Muscle of arm (tissue), 12 donors: ENCODE results near the gene SH3GL1. TPM values are rescaled to one million over a fixed set of nuclear protein-coding genes. Genes with fewer than 3 reads are reported as not detected.

Experiments
- DNase-seq: peaks from one replicate; pipeline ENCODE4 v3.0.0-alpha.2; 2013
- polyA plus RNA-seq, 12 donors: library from polyadenylated mRNA; unstranded; fragments of 120-200 nt; gene quantifications; one replicate each; pipeline ENCODE4 v1.2.1, GENCODE V29; 2013; ENCODE audit not compliant: insufficient read length in 12 of 12

Gene SH3GL1
- polyA plus RNA-seq, 12 donors = 41.2 to 79.6 (median 56.0) TPM; not detected in 1

GRCh38 chr19:4402171-4403004 is 2.0 kb upstream of the SH3GL1 start, which contains the start of gene CHAF1A:
Gene CHAF1A (plus strand): TSS chr19:4402640. CDS start chr19:4402763, 123 bp downstream.
- peak; percentile 99 for DNase-seq

DNA sequence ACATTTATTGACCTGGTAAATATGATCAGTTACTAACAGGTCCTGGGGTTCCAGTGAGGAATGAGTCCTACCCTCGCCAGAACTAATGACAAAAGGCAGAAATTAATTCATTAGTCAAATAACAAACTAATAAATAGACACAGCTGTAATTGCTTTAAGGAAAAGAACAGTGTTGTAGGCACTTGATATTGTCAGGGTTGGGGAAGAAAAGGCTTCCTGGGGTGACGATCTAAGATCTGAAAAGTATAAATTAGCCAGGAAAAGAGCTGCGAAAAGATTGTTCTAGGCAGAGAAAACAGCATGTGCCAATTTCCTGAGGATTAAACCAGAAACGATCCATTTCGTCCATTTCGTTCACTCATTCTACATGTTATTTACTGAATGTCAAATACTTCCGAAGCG is 1.4 kb upstream of the SH3GL1 start:
- no peak for DNase-seq

GRCh38 chr19:4399812-4400134 is 574 bp downstream of the SH3GL1 start:
- no peak for DNase-seq

GRCh38 chr19:4396949-4397783 is 3.2 kb downstream of the SH3GL1 start:
- DNase-seq = no peak

DNA sequence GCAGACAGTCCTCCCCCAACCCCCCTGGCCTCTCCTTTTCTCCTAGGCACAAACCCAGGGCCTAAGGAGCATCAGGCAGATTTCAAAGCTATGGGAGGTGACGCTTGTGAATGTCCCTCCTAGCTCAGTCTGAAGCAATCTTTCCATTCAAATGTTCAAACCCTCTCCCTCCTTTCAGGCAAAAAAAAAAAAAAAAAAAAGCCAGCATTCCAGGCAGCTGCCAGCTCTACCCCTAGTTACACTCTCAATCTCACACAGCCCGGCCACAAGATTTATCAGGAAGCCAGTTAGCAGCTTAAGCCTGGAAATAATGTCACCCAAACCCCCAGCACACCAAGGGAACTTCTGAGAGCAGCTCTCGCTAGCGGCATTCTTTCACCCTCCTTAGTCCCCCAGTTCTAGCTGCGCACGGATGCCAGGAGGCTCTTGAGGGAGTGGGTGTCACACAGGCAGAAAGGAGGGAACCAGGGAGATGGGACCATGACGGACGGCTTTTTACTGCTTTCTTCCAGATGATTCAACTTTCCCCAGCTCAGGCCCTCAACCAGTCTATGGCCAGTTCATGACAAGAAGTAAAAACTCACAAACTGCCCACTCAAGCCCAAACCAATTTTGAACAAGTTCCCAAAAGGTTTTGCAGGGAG is 6.3 kb downstream of the SH3GL1 start:
- no peak for DNase-seq

DNA sequence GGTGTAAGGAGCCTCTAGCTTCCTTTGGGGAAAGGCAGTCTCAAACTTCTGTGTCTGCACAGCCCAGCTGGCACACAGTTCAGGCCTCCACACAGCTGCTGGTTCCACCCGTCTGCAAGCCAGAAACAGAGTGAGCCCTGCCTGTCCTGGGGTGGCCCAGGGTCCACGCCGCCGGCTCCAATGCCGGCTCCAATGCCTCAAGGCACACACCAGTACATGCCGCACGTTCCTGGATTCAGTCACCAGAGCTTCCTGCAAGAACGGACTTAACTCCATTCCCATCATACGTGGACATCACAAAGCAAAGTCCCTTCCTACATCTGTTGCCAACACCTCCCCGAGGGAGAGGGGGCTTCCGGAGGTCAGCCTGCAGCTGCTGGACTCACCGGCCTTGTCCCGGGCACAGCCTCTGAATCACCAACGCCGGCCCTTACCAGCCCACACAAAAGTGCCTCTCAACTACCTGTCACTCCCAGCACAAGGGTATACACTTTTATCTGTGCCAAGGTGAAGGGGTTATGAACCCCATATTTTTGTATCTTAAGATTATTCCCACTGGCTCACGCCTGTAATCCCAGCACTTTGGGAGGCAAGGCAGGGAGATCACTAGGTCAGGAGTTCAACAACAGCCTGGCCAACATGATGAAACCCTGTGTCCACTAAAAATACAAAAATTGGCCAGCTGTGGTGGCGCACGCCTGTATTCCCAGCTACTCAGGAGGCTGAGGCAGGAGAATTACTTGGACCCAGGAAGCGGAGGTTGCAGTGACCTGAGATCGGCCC is 8.5 kb downstream of the SH3GL1 start:
- DNase-seq = no peak

DNA sequence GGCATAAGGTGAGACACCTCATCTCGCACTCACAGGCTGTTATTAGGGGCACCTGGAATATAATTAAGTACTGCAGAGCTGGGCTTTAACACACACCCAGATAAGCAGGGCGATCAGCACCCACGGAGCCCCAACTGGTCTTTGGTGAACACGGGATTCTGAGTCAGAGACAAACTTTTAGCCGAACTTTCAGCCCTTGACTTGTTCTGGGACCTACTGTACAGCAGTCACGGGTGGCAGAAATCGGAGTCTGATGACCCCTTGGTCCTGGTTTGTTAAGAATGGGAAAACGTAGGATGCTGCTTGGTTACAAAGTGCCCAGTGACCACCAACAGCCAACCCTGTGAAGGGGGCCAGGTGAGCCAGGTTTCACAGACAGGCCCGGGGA is 9.0 kb downstream of the SH3GL1 start:
- no peak for DNase-seq

DNA sequence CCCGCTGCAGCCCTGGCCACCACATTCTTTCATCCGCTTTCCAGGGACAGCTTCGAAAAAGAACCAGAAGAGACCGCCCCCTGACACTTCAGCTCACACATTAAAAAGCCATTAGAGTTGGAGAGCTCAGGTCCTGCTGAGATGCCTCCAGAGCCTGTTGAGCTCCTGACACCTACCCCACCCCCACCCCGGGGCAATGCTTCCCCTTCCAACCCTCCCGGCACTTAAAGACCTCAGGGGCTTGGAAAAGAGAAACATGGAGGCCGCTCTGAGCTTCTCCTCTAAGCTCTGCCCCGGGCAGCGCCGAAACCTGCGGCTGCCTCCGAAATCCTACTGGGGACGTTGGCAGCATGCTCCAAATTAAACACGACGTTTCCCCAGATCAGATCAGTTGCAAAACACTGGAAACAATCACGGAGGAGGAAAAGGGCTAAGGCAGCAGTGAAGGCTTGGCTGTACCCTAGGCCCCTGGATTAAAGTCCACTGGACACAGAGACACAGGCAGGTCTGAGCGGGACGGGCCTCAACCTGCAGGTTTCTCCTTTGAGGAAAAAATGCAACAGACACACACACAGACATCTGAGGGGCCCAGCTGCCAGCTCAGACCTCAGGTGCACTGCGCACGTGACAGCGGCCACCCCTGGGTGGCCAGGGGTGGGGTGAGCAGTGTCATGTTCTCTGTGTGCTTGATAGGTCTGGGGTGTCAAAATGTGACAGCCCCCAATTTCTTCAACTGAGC is 9.6 kb downstream of the SH3GL1 start:
- DNase-seq = no peak

GRCh38 chr19:4390017-4390566 is 10.3 kb downstream of the SH3GL1 start:
- DNase-seq = no peak

DNA sequence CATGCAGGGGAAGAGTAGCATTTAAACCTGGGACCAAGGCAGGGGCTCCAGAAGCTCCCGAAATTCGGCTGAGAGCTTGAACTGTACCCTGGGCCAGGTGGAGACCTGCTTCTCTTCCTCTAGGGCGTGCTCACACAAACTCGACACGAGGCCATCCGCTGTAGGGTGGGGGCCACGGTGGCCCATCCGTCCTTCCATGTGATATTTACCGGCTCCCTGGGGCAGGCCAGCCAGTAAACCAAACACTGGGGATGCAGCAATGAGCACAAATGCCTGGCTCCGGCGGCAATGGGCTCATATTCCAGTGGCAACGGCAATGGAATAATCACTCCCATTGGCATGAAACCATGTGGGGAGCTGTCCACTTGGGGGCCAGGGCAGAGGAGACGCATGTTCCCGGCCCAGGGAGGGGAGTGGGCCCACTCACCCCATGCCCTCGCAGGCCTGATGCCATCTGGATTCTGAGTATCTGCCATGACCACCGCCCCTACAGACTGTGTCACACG is 10.8 kb downstream of the SH3GL1 start:
- no peak for DNase-seq

GRCh38 chr19:4389064-4389375 is 11.3 kb downstream of the SH3GL1 start:
- DNase-seq = no peak

DNA sequence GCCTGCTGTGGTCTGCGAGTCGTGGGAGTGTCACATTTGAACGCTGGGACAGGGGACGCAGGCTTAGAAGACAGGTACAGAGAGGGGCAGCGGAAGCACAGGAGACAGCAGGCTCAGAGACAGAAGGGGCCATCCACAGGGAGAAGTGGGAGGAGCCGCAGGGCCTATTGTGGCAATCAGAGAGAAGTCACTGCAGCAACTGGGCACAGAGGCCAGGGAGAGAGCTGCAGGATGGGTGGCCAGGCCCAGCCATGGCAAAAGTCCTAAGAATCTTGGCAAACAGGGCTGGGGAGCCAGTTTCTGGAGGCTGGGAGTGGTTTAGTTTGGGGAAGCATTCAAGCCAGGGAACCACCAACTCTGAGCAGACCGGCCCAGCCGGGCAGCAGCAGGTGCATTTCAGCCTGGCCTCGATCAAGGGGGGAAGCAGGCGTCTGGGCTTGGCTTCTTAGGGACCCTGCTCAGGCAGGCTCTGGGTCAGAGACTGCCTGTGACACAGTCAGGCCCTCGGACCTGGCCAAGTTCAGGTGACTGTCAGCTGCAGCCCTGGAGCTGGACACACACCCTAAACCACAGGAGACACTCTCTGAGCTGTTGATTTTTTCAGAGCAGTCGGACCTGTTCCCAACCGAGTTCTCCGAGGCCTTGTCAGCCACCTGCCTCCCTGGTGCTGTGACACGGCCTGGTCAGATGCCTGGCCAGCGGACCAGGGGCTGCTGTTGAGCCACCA is 11.8 kb downstream of the SH3GL1 start:
- DNase-seq = no peak

- DNase-seq = no peak
Observed at GRCh38 chr19:4386041-4386782, 14.1 kb downstream of the SH3GL1 start.

GRCh38 chr19:4385291-4386040 is 14.9 kb downstream of the SH3GL1 start:
- DNase-seq = no peak

DNA sequence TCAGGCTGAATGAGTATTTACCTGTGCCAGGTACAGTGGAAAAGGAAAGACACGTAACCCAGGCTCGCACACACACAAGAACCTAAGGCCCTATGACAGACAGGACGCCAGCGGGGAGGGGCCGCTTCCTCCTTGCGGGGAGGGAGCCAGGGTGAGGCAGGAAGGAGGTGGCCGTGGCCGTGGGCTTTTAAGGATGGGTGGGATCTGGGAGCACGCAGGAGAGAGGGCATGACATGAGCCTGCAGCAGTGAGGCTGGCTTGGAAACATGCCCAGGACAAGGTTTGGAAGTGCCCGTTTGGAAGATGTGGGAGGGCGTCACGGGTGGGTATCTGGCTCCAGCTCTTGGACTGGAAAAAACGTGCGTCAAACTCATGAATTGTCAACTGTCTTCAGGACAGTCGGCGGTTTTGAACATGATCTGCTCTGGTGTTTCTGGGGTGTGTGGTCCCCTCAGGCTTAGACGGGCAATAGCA is 20.1 kb downstream of the SH3GL1 start:
- no peak for DNase-seq

DNA sequence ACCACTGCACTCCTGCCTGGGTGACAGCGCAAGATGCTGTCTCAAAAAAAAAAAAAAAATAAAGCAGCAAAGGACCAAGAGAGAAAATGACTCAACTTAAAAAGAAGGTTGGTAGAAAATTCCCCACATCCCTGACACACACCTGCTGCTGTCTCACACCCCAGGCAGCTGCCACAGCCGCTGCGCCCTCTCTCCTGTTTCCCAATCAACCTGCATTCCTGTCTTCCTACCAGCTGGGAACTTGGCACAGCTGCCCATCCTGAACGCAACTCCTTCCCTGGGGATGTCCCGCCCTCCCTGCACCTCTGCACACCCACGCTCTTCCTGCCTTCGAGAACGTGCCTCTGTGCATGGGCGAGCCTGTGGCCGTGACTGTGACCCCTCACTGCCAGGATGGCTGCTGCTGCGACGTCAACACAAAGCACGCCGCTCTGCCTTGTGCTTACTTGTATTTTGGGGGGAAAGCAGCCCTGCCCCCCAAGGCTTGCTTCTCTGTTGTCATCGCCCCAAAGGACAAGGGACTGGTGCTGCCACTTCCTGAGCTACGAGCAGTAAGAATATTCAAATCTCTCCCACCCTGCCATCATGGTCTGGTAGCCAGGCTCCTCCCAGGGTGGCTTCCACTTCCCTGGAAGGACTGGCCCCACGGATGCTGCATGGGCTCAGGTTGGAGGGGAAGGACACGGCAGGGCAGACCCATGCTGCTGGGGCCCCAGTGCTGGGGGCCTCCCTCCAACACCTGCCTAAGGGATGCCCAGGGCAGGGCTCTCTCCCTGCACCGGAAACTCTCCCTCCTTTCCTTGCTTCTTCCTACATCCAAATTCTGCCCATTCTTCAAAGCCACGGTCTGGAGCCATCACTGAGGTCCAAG is 20.7 kb downstream of the SH3GL1 start:
- DNase-seq = no peak

- no peak for DNase-seq
Observed at GRCh38 chr19:4378886-4379285, 21.5 kb downstream of the SH3GL1 start.
